ENCODE results near the gene FGF21.

Gene FGF21

DNA sequence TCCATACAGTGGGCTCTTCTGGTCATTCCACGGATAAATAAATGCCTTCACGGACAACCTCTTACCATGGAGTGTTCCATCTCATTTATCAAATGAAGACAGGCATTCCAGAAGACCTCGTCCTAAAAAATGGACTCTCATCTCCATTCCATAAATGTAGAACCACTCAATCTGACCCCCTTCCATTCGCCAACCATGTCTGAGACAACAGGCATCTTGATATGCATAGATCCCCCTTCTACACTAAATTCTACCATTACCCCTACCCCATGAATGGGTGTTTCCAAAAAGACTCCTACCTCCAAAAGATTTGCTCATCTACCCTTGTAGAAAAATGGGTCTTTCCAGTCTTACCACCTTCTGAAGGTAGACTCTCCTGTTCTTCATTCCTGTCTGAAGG is 23.9 kb upstream of the FGF21 start:
- no peak for DNase-seq

DNA sequence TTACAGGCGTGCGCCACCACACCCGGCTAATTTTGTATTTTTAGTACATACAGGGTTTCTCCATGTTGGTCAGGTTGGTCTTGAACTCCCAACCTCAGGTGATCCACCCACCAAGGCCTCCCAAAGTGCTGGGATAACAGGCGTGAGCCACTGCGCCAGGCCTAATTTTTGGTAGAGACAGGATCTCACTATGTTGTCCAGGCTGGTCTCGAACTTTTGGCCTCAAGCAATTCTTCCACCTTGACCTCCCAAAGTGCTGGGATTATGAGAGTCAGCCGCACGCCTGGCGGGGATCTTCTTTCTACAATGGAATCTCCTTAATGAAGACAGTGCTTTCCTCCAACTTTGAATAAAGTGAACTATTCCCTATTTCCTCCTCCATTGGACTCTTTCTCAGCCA is 20.7 kb upstream of the FGF21 start:
- DNase-seq = no peak

- no peak for DNase-seq
These were observed 20.2 kb upstream of the FGF21 start for GRCh38 chr19:48735031-48735615.

GRCh38 chr19:48737360-48737998 is 17.8 kb upstream of the FGF21 start:
- no peak for DNase-seq

DNA sequence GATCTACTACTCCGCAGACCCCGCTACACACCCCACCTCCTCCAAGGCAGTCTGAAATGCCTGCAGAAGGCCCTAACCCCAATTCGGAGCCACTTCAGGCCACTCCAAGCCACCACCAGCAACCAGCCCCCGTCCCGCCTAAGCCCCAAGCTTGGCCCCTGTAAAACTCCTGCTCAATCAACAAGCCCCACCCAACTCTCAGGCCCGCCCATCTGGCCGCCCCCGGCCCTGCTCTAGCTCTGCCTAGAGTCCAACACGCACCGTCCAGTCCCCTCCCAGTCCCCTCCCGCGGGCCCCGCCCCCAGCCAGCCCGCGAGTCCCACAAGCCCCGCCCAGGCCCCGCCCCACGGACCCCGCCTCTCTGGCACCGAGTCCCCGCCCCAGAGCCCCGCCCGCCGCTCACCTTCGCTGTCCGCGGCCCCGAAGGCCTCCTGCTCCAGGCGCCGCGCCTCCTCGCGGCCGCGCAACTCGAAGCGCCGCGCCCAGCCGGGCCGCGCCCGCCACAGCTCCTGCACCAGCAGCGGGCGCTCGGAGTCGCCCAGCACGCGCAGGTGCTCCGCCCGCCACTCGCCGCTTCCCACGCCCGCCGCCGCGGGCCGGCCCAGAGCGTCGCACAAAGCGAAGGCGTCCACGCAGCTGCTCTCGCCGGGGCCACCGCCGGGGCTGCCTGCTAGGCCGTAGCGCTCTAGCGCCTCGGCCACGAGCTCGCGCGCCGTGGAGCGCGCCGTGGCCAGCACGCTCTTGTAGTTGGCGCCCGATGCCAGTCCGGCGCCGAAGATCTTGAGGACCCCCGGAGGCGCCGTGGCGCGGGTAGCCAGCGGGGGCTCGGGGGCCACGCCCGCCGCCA is 16.5 kb upstream of the FGF21 start:
- DNase-seq = peak; percentile 81

DNA sequence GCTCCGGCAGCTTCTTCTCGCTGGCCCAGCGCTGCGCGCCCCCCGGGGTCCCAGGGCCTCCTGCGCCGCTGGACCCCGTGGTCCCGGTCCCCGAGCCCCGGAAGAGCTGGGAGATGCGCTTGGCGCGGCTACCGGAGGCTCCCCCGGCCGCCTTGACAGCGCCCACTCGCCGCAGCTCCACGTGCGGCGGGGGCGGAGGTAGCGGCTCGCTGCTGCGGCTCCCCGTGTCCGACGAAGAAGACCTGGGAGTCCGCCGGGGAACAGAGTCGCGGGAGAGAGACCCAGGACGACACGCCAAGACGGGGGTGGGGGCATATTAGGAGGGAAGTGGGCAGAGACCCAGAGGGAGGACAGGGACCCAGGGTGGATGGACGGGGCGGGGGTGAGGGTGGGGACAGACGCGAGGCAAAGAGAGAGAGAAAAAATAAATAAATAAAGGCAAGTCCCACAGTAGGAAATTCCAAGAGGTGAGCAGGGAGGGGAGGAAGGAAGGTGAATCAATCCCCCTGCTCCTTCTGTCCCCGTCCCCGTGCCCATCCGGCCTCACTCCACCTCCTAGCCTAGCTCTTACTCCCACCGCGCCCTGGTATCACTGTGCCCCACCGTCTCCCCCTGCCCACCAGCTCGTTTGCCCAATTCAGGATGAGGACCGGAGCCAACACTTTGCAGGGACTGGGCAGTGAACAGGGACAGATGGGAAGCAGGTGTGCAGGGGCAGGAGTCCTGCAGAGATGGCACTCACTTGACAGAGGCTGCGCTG is 15.7 kb upstream of the FGF21 start:
- DNase-seq = no peak

- no peak for DNase-seq
These were observed 15.0 kb upstream of the FGF21 start, which contains the start of gene RASIP1 for GRCh38 chr19:48740164-48740972. Gene RASIP1 (minus strand): TSS chr19:48740610. CDS start chr19:48740282, 328 bp downstream.

DNA sequence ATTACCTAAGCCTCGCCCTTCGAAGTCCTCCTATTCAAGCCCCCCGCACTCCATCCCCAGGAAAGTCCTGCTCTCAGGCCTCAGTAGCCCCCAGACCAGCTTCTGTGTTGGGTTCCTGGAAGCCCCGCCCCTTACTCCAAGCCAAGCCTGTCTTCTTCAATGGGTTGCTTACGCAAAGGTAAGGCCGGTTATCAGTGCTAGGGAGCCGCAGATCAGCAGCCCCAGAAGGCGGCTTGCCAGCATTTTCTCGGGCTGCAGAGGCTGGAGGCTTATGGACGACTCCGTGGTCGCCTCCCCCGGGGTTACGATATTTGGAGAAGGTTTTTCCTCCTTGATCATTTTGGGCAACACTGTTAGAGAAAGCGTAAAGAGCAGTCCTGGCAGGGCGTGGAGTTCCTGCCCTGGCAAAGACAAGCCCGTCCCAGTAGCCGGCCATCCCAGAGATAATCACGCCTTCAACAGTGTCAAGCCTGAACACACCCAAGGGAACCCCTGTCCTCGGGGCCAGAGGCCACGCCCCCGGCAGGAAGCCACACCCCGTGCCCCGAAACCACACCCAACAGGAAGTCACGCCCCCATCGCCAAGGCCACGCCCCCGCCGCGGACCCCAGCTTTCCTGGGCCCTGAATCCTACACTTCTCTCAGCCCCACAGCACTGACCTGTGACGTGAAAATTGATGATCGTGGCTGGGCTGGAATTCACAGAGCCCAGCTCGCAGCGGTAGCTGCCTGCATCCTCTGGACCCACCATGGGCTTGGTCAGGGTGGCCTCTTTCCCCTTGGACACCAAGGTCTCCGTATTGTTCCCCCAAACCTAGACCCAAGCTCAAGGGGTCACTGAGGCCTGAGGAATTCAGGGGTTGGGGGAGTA is 14.0 kb upstream of the FGF21 start:
- no peak for DNase-seq

DNA sequence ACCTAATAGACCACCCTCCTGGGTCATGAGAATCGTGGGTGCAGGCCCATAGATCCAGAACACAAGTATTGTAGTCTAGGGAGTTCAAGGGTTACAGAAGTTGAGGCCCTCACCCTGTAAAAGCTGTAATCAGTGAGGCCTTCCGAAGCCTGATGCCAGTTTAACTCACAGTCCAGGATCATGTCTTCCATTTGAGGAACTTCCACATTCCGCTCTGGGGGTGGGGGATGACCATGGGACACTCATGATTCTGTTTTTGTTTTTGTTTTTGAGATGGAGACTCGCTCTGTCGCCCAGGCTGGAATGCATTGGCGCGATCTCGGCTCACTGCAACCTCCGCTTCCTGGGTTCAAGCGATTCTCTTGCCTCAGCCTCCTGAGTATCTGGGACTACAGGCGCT is 13.2 kb upstream of the FGF21 start:
- no peak for DNase-seq

- DNase-seq = no peak
These were observed 9.9 kb upstream of the FGF21 start for GRCh38 chr19:48745208-48745995.

DNA sequence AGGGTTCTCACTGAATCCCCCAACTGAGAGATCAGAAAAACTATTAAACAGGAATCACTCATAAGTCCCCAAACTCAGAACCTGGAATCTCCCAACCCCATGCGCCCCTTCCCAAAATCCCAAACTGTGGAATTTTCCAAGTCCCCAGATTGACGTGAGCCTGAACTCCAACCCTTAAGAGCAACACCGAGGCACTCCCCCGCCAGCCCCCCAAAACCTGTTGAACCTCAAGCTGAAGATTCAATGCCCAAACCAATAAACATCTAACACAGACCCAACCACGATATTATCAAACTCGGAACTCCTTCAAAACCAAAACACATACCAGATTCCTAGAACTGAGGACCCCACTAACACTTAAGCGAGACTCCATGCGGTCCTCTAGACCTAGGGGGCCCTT is 9.2 kb upstream of the FGF21 start:
- DNase-seq = no peak

DNA sequence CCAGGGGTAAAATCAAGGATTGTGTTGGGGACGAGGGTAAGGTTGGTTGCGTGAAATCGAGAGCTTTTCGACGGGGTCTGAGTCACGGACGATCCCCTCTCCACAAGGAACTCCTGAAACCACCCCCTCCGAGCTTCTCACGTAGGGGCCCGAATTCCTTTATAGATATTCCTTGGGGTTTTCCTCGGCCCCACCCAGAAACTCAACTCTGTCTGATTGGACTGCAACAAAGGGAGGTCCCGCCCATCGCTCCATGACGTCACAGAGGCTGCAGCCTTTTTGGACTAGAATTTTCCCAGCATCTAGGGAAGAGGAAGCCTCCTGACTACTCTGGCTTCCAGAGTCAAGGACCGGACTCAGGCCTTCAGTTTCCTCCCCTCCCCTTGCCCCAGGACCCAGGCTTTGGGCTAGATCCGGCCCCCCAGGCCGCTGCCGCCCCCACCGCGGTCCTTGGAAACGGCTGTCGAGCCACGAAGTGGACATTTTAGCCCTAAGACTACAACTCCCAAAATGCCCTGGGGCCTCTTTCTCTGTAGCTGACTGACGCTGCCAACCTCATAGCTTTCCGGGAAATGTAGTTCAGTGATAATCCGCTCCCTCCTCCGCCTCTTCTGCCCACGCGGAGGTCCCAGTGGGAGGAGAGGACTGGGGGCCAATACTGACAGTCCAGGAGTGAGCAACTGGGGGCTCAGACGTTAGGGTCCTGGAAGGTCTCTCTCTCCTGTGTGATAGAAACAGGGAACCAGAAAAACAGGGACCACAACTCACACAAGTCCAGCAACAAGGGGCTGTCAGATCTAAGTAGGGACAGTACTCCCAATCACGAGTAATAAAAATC is 8.4 kb upstream of the FGF21 start, which contains the start of gene IZUMO1:
Gene IZUMO1, minus strand, starts transcription at position 172 of the 838 bp plus-strand sequence. CDS start 1,050 bp downstream, outside the sequence.
- DNase-seq = no peak

DNA sequence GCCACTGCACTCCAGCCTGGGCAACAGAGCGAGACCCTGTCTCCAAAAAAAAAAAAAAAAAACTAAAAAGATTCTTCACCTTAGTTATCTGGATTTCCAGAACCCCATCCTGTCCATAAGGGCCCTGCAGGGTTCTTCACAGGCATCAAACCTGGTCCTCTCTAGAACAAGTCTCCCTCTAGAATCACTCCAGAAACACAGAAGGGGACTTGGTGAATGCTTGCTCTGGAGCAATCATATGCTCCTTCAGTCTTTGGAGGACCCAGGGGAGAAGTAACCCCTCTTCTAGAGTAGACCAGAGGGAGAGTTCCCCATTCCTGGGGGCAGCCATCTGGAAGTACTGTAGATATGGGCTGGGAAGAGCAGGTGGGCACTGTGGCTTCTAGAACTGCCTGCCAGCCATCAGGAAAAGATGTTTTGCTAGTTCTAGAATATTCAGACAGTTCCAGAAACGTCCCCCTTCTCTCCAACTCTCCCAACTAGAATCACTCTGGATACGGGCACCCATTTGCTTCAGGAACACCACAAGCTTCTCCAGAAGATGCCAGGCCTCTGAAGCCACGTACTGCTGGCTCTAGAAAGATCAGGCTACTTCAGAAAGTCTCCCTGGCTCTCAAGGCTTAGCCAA is 5.6 kb upstream of the FGF21 start:
- no peak for DNase-seq

GRCh38 chr19:48750351-48750750 is 5.0 kb upstream of the FGF21 start:
- DNase-seq = no peak

DNA sequence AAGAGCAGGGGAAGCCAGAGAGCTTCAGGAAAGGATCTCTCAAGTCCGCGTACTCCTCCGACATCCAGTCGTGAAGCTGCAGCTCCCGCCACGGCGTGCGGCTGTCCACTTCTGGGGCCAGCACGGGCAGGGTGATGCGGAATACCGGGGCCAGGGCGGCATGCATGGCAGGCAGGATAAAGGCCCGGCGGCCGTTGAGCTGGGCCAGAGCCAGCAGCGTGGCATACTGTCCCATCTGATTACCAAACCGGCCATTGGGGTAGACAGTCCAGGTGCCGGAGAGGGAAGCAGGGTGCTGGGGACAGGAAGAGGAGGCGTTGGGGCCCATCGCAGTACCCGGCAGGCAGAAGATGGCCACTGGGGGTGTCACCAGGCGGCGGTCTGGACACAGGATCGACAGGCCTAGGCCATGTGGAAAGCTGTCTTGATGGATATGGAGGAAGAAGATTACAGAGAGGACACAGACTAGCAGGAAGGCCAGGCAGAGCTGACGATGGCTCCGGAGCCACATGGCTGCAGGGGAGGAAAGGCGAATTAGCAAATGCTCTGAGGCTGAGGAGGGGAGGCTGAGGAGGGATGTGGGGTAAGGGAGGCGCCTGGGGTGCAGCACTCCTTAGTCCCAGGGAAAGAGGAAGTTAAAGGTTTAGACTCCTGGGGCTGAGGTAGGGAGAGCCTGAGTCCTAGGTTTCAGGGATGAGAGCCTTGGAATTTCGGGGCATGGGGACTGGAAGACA is 4.4 kb upstream of the FGF21 start:
- no peak for DNase-seq

DNA sequence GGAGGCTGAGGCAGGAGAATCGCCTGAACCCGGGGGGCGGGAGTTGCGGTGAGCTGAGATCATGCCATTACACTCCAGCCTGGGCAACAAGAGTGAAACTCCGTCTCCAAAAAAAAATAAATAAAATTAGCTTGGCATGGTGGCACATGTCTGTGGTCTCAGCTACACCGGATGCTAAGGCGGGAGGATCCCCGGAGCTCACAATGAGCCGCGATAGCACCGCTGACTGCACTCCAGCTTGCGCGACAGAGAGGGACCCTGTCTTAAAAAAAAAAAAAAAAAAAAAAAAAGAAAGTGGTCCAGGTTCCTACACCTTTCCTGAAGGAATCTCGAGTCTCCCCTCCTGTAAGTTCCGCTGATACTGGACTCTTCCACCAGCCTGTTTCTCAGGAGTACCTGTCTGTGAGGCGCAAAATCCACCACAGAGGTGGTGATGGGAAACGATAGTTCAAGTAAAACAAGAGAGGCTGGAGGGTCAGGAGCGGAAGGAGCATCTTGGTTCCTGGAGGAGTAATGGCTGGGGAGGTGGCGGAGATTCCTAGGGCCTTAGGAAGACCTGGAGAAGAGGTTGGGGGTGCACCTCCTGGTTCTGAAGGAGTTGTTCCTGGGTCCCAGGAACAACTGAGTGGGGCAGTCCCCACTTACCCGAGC is 3.4 kb upstream of the FGF21 start:
- DNase-seq = no peak

DNA sequence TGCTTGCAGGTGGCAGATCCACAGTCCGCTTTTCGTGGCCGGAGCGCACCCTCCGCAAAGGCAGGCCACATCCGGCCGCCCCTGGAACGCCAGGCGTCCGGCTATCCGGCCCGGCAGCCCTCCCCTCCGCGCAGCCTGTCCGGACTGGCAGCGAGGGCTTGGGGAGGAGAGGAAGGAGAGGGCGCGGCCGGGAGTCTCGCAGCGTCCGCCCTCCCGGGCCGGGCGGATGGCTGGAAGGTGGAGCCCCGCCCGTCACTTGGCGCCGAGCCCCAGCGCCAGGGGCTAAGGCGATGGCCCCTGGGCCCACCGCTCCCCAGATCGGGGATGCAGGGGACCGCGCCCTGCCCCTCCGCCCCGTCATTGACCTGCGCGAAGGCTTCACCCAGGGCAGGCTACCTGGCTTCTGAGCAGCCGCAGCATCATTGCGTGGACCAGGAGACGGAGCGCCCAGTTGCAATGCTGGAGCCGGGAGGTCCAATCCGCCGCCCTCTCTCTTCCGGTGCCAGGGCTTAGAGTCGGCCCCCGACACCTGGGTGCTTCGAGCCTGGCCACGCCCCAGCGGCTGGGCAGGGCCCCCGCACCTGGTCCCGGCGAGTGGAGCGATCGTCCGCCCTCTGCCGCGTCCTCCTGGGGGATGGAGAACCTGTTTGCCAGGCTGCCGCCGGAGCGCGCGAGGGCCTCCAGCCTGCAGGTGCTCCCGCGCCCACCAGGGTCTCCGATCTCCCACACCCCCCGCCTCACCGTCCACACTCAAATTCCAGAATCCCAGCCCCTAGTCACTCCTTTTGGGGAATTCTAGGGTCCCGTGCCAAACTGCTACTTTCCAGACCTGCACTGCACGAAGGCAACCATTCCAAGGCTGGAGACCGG is 2.6 kb upstream of the FGF21 start, which contains the start of gene FUT1:
Gene FUT1, minus strand, starts transcription at position 146 of the 870 bp plus-strand sequence. CDS start 1,360 bp downstream, outside the sequence.
- DNase-seq = peak; percentile 55

Measured in SHP77 treated with DMSO at 0.1 percent for 48 hours (cell line).